Inflammatory macrophage (primary cell): Measurements from ENCODE around the gene ACTR1B.
"Not testable (repeated sequence)": the region's sequence is repeated elsewhere in the genome, so short reads cannot be mapped to it uniquely, and the experiment has no call there.

Source experiments
- DNase-seq, 2 donors: peaks; one replicate each; pipeline ENCODE4 v3.0.0-alpha.2; 2020 to 2022

ACTR1B gene

GRCh38 chr2:97611895-97612294 is 51.9 kb downstream of the ACTR1B start:
- DNase-seq, result not testable (repeated sequence)

- DNase-seq, result not testable (repeated sequence)
These were observed 55.1 kb downstream of the ACTR1B start for GRCh38 chr2:97608745-97609144.
